Measurements from ENCODE around the gene CD5L.

- TF ChIP-seq CTCF (optimal IDR thresholded peaks at IDR 0.05 in 1 of 3, IDR thresholded peaks at IDR 0.05 in 1 of 3, conservative IDR thresholded peaks at IDR 0.05 in 1 of 3; ENCODE audit: extremely low read depth in 1 of 3, insufficient read depth in 2 of 3, low read length in 3 of 3) (no peak), EZH2 (IDR thresholded peaks at IDR 0.05; ENCODE audit: low read length) (no peak)
Observed at GRCh38 chr1:157831968-157832626, 9.5 kb downstream of the CD5L start.

Data from keratinocyte (primary cell).